HEK293 (cell line): Measurements from ENCODE around the gene FDCSP.

Source experiments
- CTCF ChIA-PET: fragments of 350-600 bp; formaldehyde crosslinking; extraction: SDS; loops from one replicate; lab custom pipeline; 2021; ENCODE audit warnings: antibody characterized with exemption; lab: Yijun Ruan, JAX
- POLR2A ChIA-PET: fragments of 300-600 bp; formaldehyde crosslinking; extraction: SDS; loops from one replicate; lab custom pipeline; 2020; ENCODE audit warnings: antibody characterized with exemption, inconsistent platforms; lab: Yijun Ruan, JAX
- H3K27ac ChIP-seq: fragments of 200-500 bp; sonication (Bioruptor generic); 2 replicates; pipeline ENCODE4 v1.5.1; 2014; ENCODE audit warnings: low read depth, low read length, control low read depth, inconsistent platforms; ENCODE audit errors: extremely low read depth
- H3K36me3 ChIP-seq, 2 experiments: fragments of 200-500 bp in 1 of 2; sonication (Bioruptor generic) in 1 of 2; 1 replicate in 1 of 2; 2 replicates in 1 of 2; pipeline ENCODE4 v1.5.1; 2014 to 2017; ENCODE audit warnings: inconsistent platforms in 2 of 2, low read length in 2 of 2; ENCODE audit not compliant: control insufficient read depth in 2 of 2, insufficient read depth in 1 of 2
- H3K4me1 ChIP-seq: fragments of 200-500 bp; sonication (Bioruptor generic); 2 replicates; pipeline ENCODE4 v1.5.1; 2014; ENCODE audit warnings: mild to moderate bottlenecking, low read length, inconsistent platforms; ENCODE audit not compliant: control insufficient read depth, insufficient read depth
- H3K4me3 ChIP-seq: 2 replicates; pipeline ENCODE4 v1.5.1; 2011; ENCODE audit warnings: low read depth, mild to moderate bottlenecking, control low read depth, low read length, moderate library complexity
- H3K9me3 ChIP-seq: fragments of 200-500 bp; sonication (Bioruptor generic); 2 replicates; pipeline ENCODE4 v1.5.1; 2014; ENCODE audit warnings: low read depth, low read length, inconsistent platforms; ENCODE audit not compliant: control insufficient read depth, insufficient read depth
- ATF2 ChIP-seq: fragments of 450-650 bp; formaldehyde crosslinking; IDR thresholded peaks from 2 replicates; pipeline ENCODE4 v1.5.1; 2016; ENCODE audit warnings: missing biosample characterization, missing genetic modification characterization, low read depth
- KLF7 ChIP-seq: fragments of 450-650 bp; formaldehyde crosslinking; IDR thresholded peaks from 2 replicates; pipeline ENCODE4 v1.5.1; 2016; ENCODE audit warnings: missing biosample characterization, missing genetic modification characterization, borderline replicate concordance
- OVOL3 ChIP-seq: fragments of 450-650 bp; formaldehyde crosslinking; IDR thresholded peaks from 2 replicates; pipeline ENCODE4 v1.5.1; 2016; ENCODE audit warnings: missing biosample characterization, missing genetic modification characterization
- SALL2 ChIP-seq: fragments of 450-650 bp; formaldehyde crosslinking; IDR thresholded peaks from 2 replicates; pipeline ENCODE4 v1.5.0; 2017; ENCODE audit warnings: missing biosample characterization, mild to moderate bottlenecking, missing genetic modification characterization, borderline replicate concordance
- ZBTB6 ChIP-seq: fragments of 450-650 bp; formaldehyde crosslinking; IDR thresholded peaks from 2 replicates; pipeline ENCODE4 v1.5.1; 2017; ENCODE audit warnings: missing biosample characterization, missing genetic modification characterization
- ZBTB7A ChIP-seq: fragments of 450-650 bp; formaldehyde crosslinking; IDR thresholded peaks from 2 replicates; pipeline ENCODE4 v1.5.1; 2016; ENCODE audit warnings: low read depth, missing biosample characterization, missing genetic modification characterization
- ZNF132 ChIP-seq: fragments of 450-650 bp; formaldehyde crosslinking; IDR thresholded peaks from 2 replicates; pipeline ENCODE4 v1.5.1; 2017; ENCODE audit warnings: missing biosample characterization, missing genetic modification characterization, borderline replicate concordance
- ZNF148 ChIP-seq: fragments of 450-650 bp; formaldehyde crosslinking; IDR thresholded peaks from 2 replicates; pipeline ENCODE4 v1.5.0; 2017; ENCODE audit warnings: missing biosample characterization, missing genetic modification characterization, borderline replicate concordance
- ZNF23 ChIP-seq: fragments of 450-650 bp; formaldehyde crosslinking; IDR thresholded peaks from 2 replicates; pipeline ENCODE4 v1.5.1; 2016; ENCODE audit warnings: missing biosample characterization, missing genetic modification characterization, borderline replicate concordance
- ZNF311 ChIP-seq: fragments of 450-650 bp; formaldehyde crosslinking; IDR thresholded peaks from 2 replicates; pipeline ENCODE4 v1.5.1; 2017; ENCODE audit warnings: missing biosample characterization, missing genetic modification characterization, borderline replicate concordance
- ZNF473 ChIP-seq: fragments of 450-650 bp; formaldehyde crosslinking; IDR thresholded peaks from 2 replicates; pipeline ENCODE4 v1.5.1; 2017; ENCODE audit warnings: missing biosample characterization, missing genetic modification characterization
- ZNF48 ChIP-seq: fragments of 450-650 bp; formaldehyde crosslinking; IDR thresholded peaks from 2 replicates; pipeline ENCODE4 v1.5.1; 2016; ENCODE audit warnings: missing biosample characterization, missing genetic modification characterization
- ZNF501 ChIP-seq: fragments of 450-650 bp; formaldehyde crosslinking; IDR thresholded peaks from 2 replicates; pipeline ENCODE4 v1.5.1; 2016; ENCODE audit warnings: missing biosample characterization, missing genetic modification characterization
- ZNF518A ChIP-seq: fragments of 450-650 bp; formaldehyde crosslinking; conservative IDR thresholded peaks from 2 replicates; pipeline ENCODE4 v1.5.1; 2016; ENCODE audit warnings: low read depth, missing biosample characterization, missing genetic modification characterization
- ZNF585B ChIP-seq: fragments of 450-650 bp; formaldehyde crosslinking; IDR thresholded peaks from 2 replicates; pipeline ENCODE4 v1.5.1; 2016; ENCODE audit warnings: missing biosample characterization, missing genetic modification characterization
- ZNF600 ChIP-seq: fragments of 450-650 bp; formaldehyde crosslinking; IDR thresholded peaks from 2 replicates; pipeline ENCODE4 v1.5.1; 2016; ENCODE audit warnings: missing biosample characterization, missing genetic modification characterization
- ZNF777 ChIP-seq: fragments of 450-650 bp; formaldehyde crosslinking; IDR thresholded peaks from 2 replicates; pipeline ENCODE4 v1.5.1; 2017; ENCODE audit warnings: missing biosample characterization, missing genetic modification characterization, borderline replicate concordance
- ZNF830 ChIP-seq: fragments of 450-650 bp; IDR thresholded peaks from 2 replicates; pipeline ENCODE4 v1.5.0; 2018; ENCODE audit warnings: missing biosample characterization, missing genetic modification characterization, low read depth, mild to moderate bottlenecking, moderate library complexity
- ZSCAN5A ChIP-seq: fragments of 450-650 bp; formaldehyde crosslinking; IDR thresholded peaks from 2 replicates; pipeline ENCODE4 v1.5.1; 2016; ENCODE audit warnings: missing biosample characterization, missing genetic modification characterization

Gene FDCSP

GRCh38 chr4:70178075-70178660, 47.8 kb upstream of the FDCSP start (continued):
- TF ChIP-seq ZBTB6: no peak
- TF ChIP-seq SALL2 (tag by site-specific recombination): no peak
- TF ChIP-seq ZNF148 (tag by site-specific recombination): no peak
- TF ChIP-seq ZNF585B (tag by site-specific recombination): no peak
- no peak for TF ChIP-seq ATF2
- no peak for TF ChIP-seq ZNF473 (tag by site-specific recombination)
- no peak for TF ChIP-seq ZBTB7A (tag by site-specific recombination)
- TF ChIP-seq, all 188 proteins: peak for 0

GRCh38 chr4:70179811-70180210, 46.1 kb upstream of the FDCSP start:
- no peaks in the 10 kb centered on the region for H3K4me1 ChIP-seq
- ChIA-PET CTCF (no interaction called here), POLR2A (no interaction called here)
- TF ChIP-seq ZNF48 (tag by site-specific recombination) (no peak), ZNF777 (tag by site-specific recombination) (no peak), ZNF830 (tag by site-specific recombination) (no peak), ZNF518A (tag by site-specific recombination) (no peak), KLF7 (no peak), OVOL3 (tag by site-specific recombination) (no peak), ZNF311 (tag by site-specific recombination) (no peak), ZNF501 (tag by site-specific recombination) (no peak), ZNF600 (tag by site-specific recombination) (no peak), ZNF23 (tag by site-specific recombination) (no peak), ZSCAN5A (tag by site-specific recombination) (no peak), ZNF132 (tag by site-specific recombination) (no peak)
- H3K4me3 ChIP-seq: no peak overlapping the region
- H3K27ac ChIP-seq: no peak overlapping the region
- H3K36me3 ChIP-seq: no peaks in the 10 kb centered on the region
- no peaks in the 10 kb centered on the region for H3K9me3 ChIP-seq
